Measurements from ENCODE around the gene INPP5A. TPM values are rescaled to one million over a fixed set of nuclear protein-coding genes. Genes with fewer than 3 reads are reported as not detected.

INPP5A gene
- total RNA-seq, 1 donor from 2014 or later: 105 TPM

GRCh38 chr10:132780356-132780755, 242.8 kb downstream of the INPP5A start:
- Histone ChIP-seq H3K9me3 (replicated peaks) (no peaks in the 10 kb centered on the region), H3K36me3 (peaks cover 68% of the 10 kb centered on the region), H3K4me3 (no peak overlapping the region), H3K4me1 (peaks cover 15% of the 10 kb centered on the region), H3K27ac (replicated peaks) (no peak overlapping the region), H3K27me3 (ENCODE audit: low read depth) (peaks cover 28% of the 10 kb centered on the region)
- no peak for DNase-seq
- TF ChIP-seq CTCF (IDR thresholded peaks at IDR 0.05; ENCODE audit: borderline replicate concordance): no peak
- intact Hi-C loops (cut with micrococcal nuclease): no loop called here

GRCh38 chr10:132781556-132781955, 244.0 kb downstream of the INPP5A start:
- TF ChIP-seq CTCF (IDR thresholded peaks at IDR 0.05; ENCODE audit: borderline replicate concordance): no peak
- intact Hi-C loops (cut with micrococcal nuclease): no loop called here
- Histone ChIP-seq H3K9me3 (replicated peaks) (no peaks in the 10 kb centered on the region), H3K27ac (replicated peaks) (no peak overlapping the region), H3K36me3 (peaks cover 68% of the 10 kb centered on the region), H3K4me1 (peaks cover 22% of the 10 kb centered on the region), H3K27me3 (ENCODE audit: low read depth) (peaks cover 37% of the 10 kb centered on the region), H3K4me3 (no peak overlapping the region)
- no peak for DNase-seq

GRCh38 chr10:132783165-132783939, 245.8 kb downstream of the INPP5A start:
- H3K27me3 ChIP-seq (ENCODE audit: low read depth): peaks cover 55% of the 10 kb centered on the region
- peaks cover 54% of the 10 kb centered on the region for H3K36me3 ChIP-seq
- H3K9me3 ChIP-seq (replicated peaks): no peaks in the 10 kb centered on the region
- intact Hi-C loops (cut with micrococcal nuclease): no loop called here
- H3K4me1 ChIP-seq: peaks cover 40% of the 10 kb centered on the region
- no peak overlapping the region for H3K4me3 ChIP-seq
- DNase-seq: no peak
- no peak overlapping the region for H3K27ac ChIP-seq (replicated peaks)
- no peak for TF ChIP-seq CTCF (IDR thresholded peaks at IDR 0.05; ENCODE audit: borderline replicate concordance)

GRCh38 chr10:132783940-132784865, 246.6 kb downstream of the INPP5A start:
- intact Hi-C loops (cut with micrococcal nuclease): no loop called here
- Histone ChIP-seq H3K4me3 (no peak overlapping the region), H3K27me3 (ENCODE audit: low read depth) (peaks cover 63% of the 10 kb centered on the region), H3K9me3 (replicated peaks) (no peaks in the 10 kb centered on the region), H3K27ac (replicated peaks) (no peak overlapping the region), H3K4me1 (peaks cover 43% of the 10 kb centered on the region), H3K36me3 (peaks cover 45% of the 10 kb centered on the region)
- TF ChIP-seq CTCF (IDR thresholded peaks at IDR 0.05; ENCODE audit: borderline replicate concordance): no peak
- no peak for DNase-seq

GRCh38 chr10:132784866-132785722, 247.5 kb downstream of the INPP5A start:
- Histone ChIP-seq H3K36me3 (peaks cover 36% of the 10 kb centered on the region), H3K27ac (replicated peaks) (no peak overlapping the region), H3K4me1 (peaks cover 43% of the 10 kb centered on the region), H3K9me3 (replicated peaks) (no peaks in the 10 kb centered on the region), H3K4me3 (peak overlapping the region; percentile 39), H3K27me3 (ENCODE audit: low read depth) (peaks cover 72% of the 10 kb centered on the region)
- no peak for DNase-seq
- no peak for TF ChIP-seq CTCF (IDR thresholded peaks at IDR 0.05; ENCODE audit: borderline replicate concordance)
- intact Hi-C loops (cut with micrococcal nuclease): no loop called here

Measured in left ventricle myocardium inferior (tissue), 1 donor.